OCI-LY1 (cell line): Measurements from ENCODE around the gene TRIM13.

Experiments used
- H2AFZ ChIP-seq: fragments of 200-600 bp; sonication (generic), shearing (Covaris generic); 2 replicates; pipeline ENCODE4 v1.6.0; 2014; ENCODE audit warnings: antibody characterized with exemption, mild to moderate bottlenecking, low read length
- H3F3A ChIP-seq: fragments of 200-600 bp; sonication (generic), shearing (Covaris generic); 2 replicates; pipeline ENCODE4 v1.6.0; 2014; ENCODE audit warnings: mild to moderate bottlenecking, antibody characterized with exemption, low read length, moderate library complexity; ENCODE audit not compliant: insufficient read depth
- H3K27ac ChIP-seq: fragments of 200-600 bp; sonication (generic); 2 replicates; pipeline ENCODE4 v1.5.1; 2014; ENCODE audit warnings: low read length, mixed run types, mild to moderate bottlenecking, low read depth; ENCODE audit not compliant: poor library complexity, severe bottlenecking
- H3K27me3 ChIP-seq: fragments of 200-600 bp; sonication (generic); 2 replicates; pipeline ENCODE4 v1.6.0; 2014; ENCODE audit warnings: antibody characterized with exemption, mild to moderate bottlenecking, low read length, moderate library complexity; ENCODE audit not compliant: insufficient read depth
- H3K36me3 ChIP-seq: fragments of 200-600 bp; sonication (generic); 2 replicates; pipeline ENCODE4 v1.6.1; 2014; ENCODE audit warnings: mild to moderate bottlenecking, antibody characterized with exemption, low read length, moderate library complexity, mixed read lengths; ENCODE audit not compliant: insufficient read depth
- H3K4me1 ChIP-seq: fragments of 200-600 bp; sonication (generic); 2 replicates; pipeline ENCODE4 v1.5.1; 2014; ENCODE audit warnings: mild to moderate bottlenecking, low read length, moderate library complexity; ENCODE audit not compliant: insufficient read depth, severe bottlenecking
- H3K4me2 ChIP-seq: fragments of 200-600 bp; sonication (generic), shearing (Covaris generic); 2 replicates; pipeline ENCODE4 v1.6.1; 2014; ENCODE audit warnings: low read length
- H3K4me3 ChIP-seq: fragments of 200-600 bp; sonication (generic); 2 replicates; pipeline ENCODE4 v1.5.1; 2014; ENCODE audit warnings: low read length, low read depth, mild to moderate bottlenecking, mixed read lengths; ENCODE audit not compliant: poor library complexity, severe bottlenecking
- H3K79me2 ChIP-seq: fragments of 200-600 bp; shearing (Covaris generic); 2 replicates; pipeline ENCODE4 v1.6.1; 2016; ENCODE audit warnings: mixed run types, low read length, mixed read lengths; ENCODE audit not compliant: insufficient read depth
- H3K9ac ChIP-seq: fragments of 200-600 bp; sonication (generic), shearing (Covaris generic); 2 replicates; pipeline ENCODE4 v1.6.1; 2014; ENCODE audit warnings: mild to moderate bottlenecking, low read length, mixed read lengths
- H3K9me2 ChIP-seq: fragments of 200-600 bp; sonication (generic), shearing (Covaris generic); 2 replicates; pipeline ENCODE4 v1.6.1; 2014; ENCODE audit warnings: low read depth, mild to moderate bottlenecking, low read length, mixed read lengths
- H3K9me3 ChIP-seq: fragments of 200-600 bp; shearing (Covaris generic); 2 replicates; pipeline ENCODE4 v1.6.1; 2014; ENCODE audit warnings: low read length, mixed read lengths
- H4K20me1 ChIP-seq: fragments of 200-600 bp; sonication (generic), shearing (Covaris generic); 2 replicates; pipeline ENCODE4 v1.6.0; 2016; ENCODE audit warnings: mild to moderate bottlenecking, low read length; ENCODE audit not compliant: insufficient read depth
- CTCF ChIP-seq: fragments of 200-600 bp; sonication (generic), shearing (Covaris generic); IDR thresholded peaks from 2 replicates; pipeline ENCODE4 v1.5.1; 2017; ENCODE audit warnings: mild to moderate bottlenecking, antibody characterized with exemption, low read length, moderate library complexity, mixed read lengths
- EZH2 ChIP-seq: fragments of 200-600 bp; sonication (generic), shearing (Covaris generic); IDR thresholded peaks from 2 replicates; pipeline ENCODE4 v1.8.0; 2017; ENCODE audit warnings: borderline replicate concordance, mixed run types, mild to moderate bottlenecking, antibody characterized with exemption, low read length, moderate library complexity, mixed read lengths

The TRIM13 gene

GRCh38 chr13:49996161-49996915, 504 bp upstream of the TRIM13 start:
- H3K9me2 ChIP-seq = no peaks in the 10 kb centered on the region
- H3K27me3 ChIP-seq = no peaks in the 10 kb centered on the region
- H3K27ac ChIP-seq = peak overlapping the region; percentile 77
- no peaks in the 10 kb centered on the region for H4K20me1 ChIP-seq
- H2AFZ ChIP-seq = no peak overlapping the region
- TF ChIP-seq CTCF (no peak), EZH2 (no peak)
- peaks cover 11% of the 10 kb centered on the region; the same call in 1 of the 2 replicates for H3K79me2 ChIP-seq
- H3K36me3 ChIP-seq = peaks cover 40% of the 10 kb centered on the region
- peaks cover 46% of the 10 kb centered on the region for H3K4me1 ChIP-seq
- H3K4me2 ChIP-seq = peak overlapping the region; percentile 69
- H3F3A ChIP-seq = peaks cover 8% of the 10 kb centered on the region; the same call in 1 of the 2 replicates
- H3K9ac ChIP-seq = peak overlapping the region; percentile 76
- no peaks in the 10 kb centered on the region for H3K9me3 ChIP-seq
- H3K4me3 ChIP-seq = peak overlapping the region; percentile 62

- peaks cover 49% of the 10 kb centered on the region for H3K4me1 ChIP-seq
- H3K4me2 ChIP-seq = peak overlapping the region; percentile 76
- H3K9ac ChIP-seq = peak overlapping the region; percentile 99
- H3K4me3 ChIP-seq = peak overlapping the region; percentile 93
- peak overlapping the region; percentile 95 for H3K27ac ChIP-seq
- peaks cover 8% of the 10 kb centered on the region; the same call in 1 of the 2 replicates for H3F3A ChIP-seq
- TF ChIP-seq CTCF (no peak), EZH2 (no peak)
- H3K79me2 ChIP-seq = peaks cover 11% of the 10 kb centered on the region; the same call in 1 of the 2 replicates
- H3K9me2 ChIP-seq = no peaks in the 10 kb centered on the region
- no peaks in the 10 kb centered on the region for H3K27me3 ChIP-seq
- no peaks in the 10 kb centered on the region for H3K9me3 ChIP-seq
- H4K20me1 ChIP-seq = no peaks in the 10 kb centered on the region
- peaks cover 48% of the 10 kb centered on the region for H3K36me3 ChIP-seq
- no peak overlapping the region for H2AFZ ChIP-seq
Measured at GRCh38 chr13:49997955-49998354, 1.1 kb downstream of the TRIM13 start.

DNA sequence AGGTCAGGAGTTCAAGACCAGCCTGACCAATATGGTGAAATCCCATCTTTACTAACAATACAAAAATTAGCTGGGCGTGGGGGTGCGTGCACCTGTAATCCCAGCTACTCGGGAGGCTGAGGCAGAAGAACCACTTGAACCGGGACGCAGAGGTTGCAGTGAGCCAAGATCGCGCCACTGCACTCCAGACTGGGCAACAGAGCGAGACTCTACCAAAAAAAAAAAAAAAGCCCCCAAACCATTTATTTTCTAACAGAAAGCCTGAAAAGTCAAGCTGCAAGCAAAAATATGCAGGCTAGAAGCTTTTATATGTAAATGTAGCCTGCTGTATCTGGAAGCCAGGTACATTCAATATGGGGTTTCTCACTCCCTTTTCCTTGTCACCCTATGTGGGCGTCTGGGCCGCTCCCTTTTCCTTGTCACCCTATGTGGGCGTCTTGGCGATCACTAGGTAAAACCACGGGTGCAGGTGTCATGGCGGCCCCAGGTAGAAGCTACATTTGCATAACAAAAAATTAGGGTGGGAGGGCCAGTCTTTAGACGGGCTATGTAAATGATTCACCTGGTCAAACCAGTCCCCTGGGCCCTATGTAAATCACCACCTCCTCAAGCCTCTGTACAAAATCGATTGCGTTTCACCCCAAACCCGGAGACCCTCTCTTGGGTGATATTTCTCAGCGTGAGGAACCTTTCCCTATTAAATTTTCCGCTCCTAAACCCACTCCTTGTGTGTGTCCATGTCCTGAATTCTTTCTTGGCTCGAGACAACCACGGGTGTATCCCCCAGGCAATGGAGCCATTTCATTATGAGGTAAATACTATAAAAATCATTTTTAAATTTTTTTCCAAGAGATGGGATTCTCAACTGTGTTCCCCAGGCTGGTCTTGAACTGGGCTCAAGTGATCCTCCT, 2.1 kb downstream of the TRIM13 start:
- peak overlapping the region; percentile 99; the same call in 1 of the 2 replicates for H3K9ac ChIP-seq
- no peaks in the 10 kb centered on the region for H3K9me3 ChIP-seq
- H3K4me3 ChIP-seq = peak overlapping the region; percentile 93
- H3K27ac ChIP-seq = no peak overlapping the region
- 0 out of 2 replicates have a peak, but pooled peaks cover 4% of the 10 kb centered on the region for H3F3A ChIP-seq
- H3K27me3 ChIP-seq = no peaks in the 10 kb centered on the region
- H3K9me2 ChIP-seq = no peaks in the 10 kb centered on the region
- peaks cover 52% of the 10 kb centered on the region for H3K4me1 ChIP-seq
- no peaks in the 10 kb centered on the region for H4K20me1 ChIP-seq
- TF ChIP-seq CTCF = no peak
- no peak for TF ChIP-seq EZH2
- H2AFZ ChIP-seq = no peak overlapping the region
- peaks cover 55% of the 10 kb centered on the region for H3K36me3 ChIP-seq
- peak overlapping the region; percentile 76 for H3K4me2 ChIP-seq
- peaks cover 11% of the 10 kb centered on the region; the same call in 1 of the 2 replicates for H3K79me2 ChIP-seq
